ENCODE measurements around the gene CTNNA3. TPM values are rescaled to one million over a fixed set of nuclear protein-coding genes. Genes with fewer than 3 reads are reported as not detected.

The CTNNA3 gene
- total RNA-seq, 2 donors from 2014 or later, result 3.2 to 7.2 TPM

DNA sequence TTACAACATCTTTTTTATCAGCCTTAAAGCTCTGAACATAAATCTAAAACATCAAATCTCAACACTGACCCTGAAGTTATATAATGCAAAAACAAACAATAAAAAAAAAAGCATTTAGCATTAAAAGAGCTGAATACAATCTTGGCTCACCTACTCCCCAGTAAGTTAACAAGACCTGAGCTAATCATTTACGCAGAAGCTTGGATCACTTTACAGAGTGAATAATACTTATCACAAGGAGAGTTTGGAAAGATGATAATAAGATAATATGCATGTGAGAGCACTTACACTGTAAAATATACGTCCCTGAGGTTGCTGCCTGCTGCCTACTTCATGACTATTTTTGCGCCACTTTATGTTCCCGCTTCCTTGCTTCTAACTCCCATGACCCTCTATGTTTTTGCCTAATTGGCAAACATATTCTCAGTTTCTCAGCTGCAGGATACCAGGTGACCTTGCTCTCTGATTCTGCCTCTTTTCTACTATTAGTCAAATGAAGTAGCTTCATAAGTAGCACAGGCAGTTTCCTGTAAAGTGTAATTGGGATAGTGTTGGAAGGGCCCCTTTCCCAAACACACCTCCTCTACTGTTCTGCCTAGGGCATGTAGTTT, 436.6 kb downstream of the CTNNA3 start:
- Histone ChIP-seq H3K36me3 (ENCODE audit: control insufficient read depth, insufficient read depth, low read length) (no peaks in the 10 kb centered on the region), H3K4me3 (ENCODE audit: low read length) (peak overlapping the region; percentile 42), H3K9me3 (ENCODE audit: control insufficient read depth, low read length) (no peaks in the 10 kb centered on the region), H3K27ac (ENCODE audit: low read depth, low read length) (no peak overlapping the region), H3K4me1 (ENCODE audit: control insufficient read depth, insufficient read depth, low read length) (peaks cover 3% of the 10 kb centered on the region), H3K27me3 (ENCODE audit: control insufficient read depth, insufficient read depth, low read length, poor library complexity, severe bottlenecking) (no peaks in the 10 kb centered on the region), H3K9ac (ENCODE audit: extremely low read depth, low read length, poor library complexity, severe bottlenecking) (no peak overlapping the region)
- H3K4me3 Mint-ChIP-seq, result no peak overlapping the region
- 86 to 87% methylated on average over 3 to 4 of the region's 4 CpGs for WGBS, 2 experiments (ENCODE audit: insufficient coverage in 1 of 2, insufficient read length in 1 of 2)
- TF ChIP-seq, protein P1, sequence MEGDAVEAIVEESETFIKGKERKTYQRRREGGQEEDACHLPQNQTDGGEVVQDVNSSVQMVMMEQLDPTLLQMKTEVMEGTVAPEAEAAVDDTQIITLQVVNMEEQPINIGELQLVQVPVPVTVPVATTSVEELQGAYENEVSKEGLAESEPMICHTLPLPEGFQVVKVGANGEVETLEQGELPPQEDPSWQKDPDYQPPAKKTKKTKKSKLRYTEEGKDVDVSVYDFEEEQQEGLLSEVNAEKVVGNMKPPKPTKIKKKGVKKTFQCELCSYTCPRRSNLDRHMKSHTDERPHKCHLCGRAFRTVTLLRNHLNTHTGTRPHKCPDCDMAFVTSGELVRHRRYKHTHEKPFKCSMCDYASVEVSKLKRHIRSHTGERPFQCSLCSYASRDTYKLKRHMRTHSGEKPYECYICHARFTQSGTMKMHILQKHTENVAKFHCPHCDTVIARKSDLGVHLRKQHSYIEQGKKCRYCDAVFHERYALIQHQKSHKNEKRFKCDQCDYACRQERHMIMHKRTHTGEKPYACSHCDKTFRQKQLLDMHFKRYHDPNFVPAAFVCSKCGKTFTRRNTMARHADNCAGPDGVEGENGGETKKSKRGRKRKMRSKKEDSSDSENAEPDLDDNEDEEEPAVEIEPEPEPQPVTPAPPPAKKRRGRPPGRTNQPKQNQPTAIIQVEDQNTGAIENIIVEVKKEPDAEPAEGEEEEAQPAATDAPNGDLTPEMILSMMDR (conservative IDR thresholded peaks at IDR 0.05), result no peak
- DNase-seq, result no peak
- H3K4me1 Mint-ChIP-seq, result peaks cover 11% of the 10 kb centered on the region
- no peaks in the 10 kb centered on the region for H3K27me3 Mint-ChIP-seq (ENCODE audit: insufficient read depth)
- no peaks in the 10 kb centered on the region for H3K36me3 Mint-ChIP-seq (ENCODE audit: low read depth)
- no peak overlapping the region for H3K27ac Mint-ChIP-seq
- H3K9me3 Mint-ChIP-seq, result no peaks in the 10 kb centered on the region

DNA sequence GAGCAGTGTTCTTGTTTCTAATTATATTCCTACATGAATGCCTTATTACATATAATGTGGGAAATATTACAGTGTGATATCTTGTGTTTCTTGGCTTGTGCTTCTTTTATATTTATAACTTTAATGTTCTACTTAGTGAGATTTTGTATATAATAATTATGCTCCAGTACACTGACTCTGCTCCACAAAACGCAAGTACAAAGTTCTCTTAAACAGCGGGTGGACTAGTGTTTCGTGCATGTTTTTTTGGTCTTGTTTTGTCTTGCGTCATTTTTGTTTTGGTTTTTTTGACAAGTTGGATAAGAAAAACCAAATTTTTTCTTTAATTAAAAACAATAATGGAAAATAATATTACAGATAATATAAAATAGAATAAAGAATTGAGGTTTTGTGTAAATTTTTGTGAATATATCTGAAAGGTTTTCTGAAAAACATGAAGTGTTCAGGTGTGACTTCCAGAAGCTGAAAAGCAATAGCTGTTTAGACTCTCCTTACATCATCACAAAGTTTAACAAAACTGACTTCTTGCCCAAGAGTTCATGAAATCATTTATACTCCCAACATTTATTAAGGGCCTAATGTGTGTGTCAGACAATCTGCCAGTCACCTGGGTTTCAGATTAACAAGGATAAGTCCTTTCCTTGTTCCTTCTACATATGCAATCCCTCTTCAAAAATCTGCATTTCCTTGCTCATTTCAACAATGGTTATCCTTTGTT, 438.4 kb downstream of the CTNNA3 start:
- Histone ChIP-seq H3K9me3 (ENCODE audit: control insufficient read depth, low read length) (no peaks in the 10 kb centered on the region), H3K4me1 (ENCODE audit: control insufficient read depth, insufficient read depth, low read length) (peaks cover 3% of the 10 kb centered on the region), H3K9ac (ENCODE audit: extremely low read depth, low read length, poor library complexity, severe bottlenecking) (no peak overlapping the region), H3K36me3 (ENCODE audit: control insufficient read depth, insufficient read depth, low read length) (no peaks in the 10 kb centered on the region), H3K27me3 (ENCODE audit: control insufficient read depth, insufficient read depth, low read length, poor library complexity, severe bottlenecking) (no peaks in the 10 kb centered on the region), H3K4me3 (ENCODE audit: low read length) (no peak overlapping the region), H3K27ac (ENCODE audit: low read depth, low read length) (no peak overlapping the region)
- TF ChIP-seq, protein P1 (conservative IDR thresholded peaks at IDR 0.05), result no peak
- no peak for DNase-seq
- Mint-ChIP-seq H3K9me3 (no peaks in the 10 kb centered on the region), H3K4me3 (no peak overlapping the region), H3K27me3 (ENCODE audit: insufficient read depth) (no peaks in the 10 kb centered on the region), H3K4me1 (peaks cover 11% of the 10 kb centered on the region), H3K36me3 (ENCODE audit: low read depth) (no peaks in the 10 kb centered on the region), H3K27ac (no peak overlapping the region)
- WGBS, 2 experiments (ENCODE audit: insufficient coverage in 1 of 2, insufficient read length in 1 of 2), result 100% methylated on average over 4 of the region's 4 CpGs; no CpG with 5 or more reads in 1 of the 2 experiments

DNA sequence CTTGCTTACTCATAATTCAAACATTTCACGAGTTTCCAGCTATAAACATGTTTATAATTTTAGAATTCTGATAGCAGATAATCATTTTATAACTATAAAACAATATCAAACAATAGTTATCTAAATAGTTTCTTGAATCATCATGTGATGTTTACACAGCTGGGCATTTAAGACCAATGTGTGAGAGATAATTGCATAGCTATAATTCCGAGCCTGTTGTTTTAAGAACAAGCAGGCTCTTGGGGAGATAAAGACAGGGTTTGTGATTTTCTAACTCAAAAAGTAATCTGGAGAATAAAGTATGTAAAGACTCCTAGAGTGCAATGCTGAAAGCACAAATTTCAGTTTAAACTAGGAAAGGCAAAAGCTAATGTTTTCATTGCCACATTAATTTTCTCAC, 439.0 kb downstream of the CTNNA3 start:
- Histone ChIP-seq H3K27me3 (ENCODE audit: control insufficient read depth, insufficient read depth, low read length, poor library complexity, severe bottlenecking) (no peaks in the 10 kb centered on the region), H3K36me3 (ENCODE audit: control insufficient read depth, insufficient read depth, low read length) (no peaks in the 10 kb centered on the region), H3K9me3 (ENCODE audit: control insufficient read depth, low read length) (no peaks in the 10 kb centered on the region), H3K27ac (ENCODE audit: low read depth, low read length) (no peak overlapping the region), H3K9ac (ENCODE audit: extremely low read depth, low read length, poor library complexity, severe bottlenecking) (no peak overlapping the region), H3K4me1 (ENCODE audit: control insufficient read depth, insufficient read depth, low read length) (peaks cover 3% of the 10 kb centered on the region), H3K4me3 (ENCODE audit: low read length) (no peak overlapping the region)
- Mint-ChIP-seq H3K27me3 (ENCODE audit: insufficient read depth) (no peaks in the 10 kb centered on the region), H3K9me3 (no peaks in the 10 kb centered on the region), H3K4me1 (peaks cover 11% of the 10 kb centered on the region), H3K27ac (no peak overlapping the region), H3K36me3 (ENCODE audit: low read depth) (no peaks in the 10 kb centered on the region), H3K4me3 (no peak overlapping the region)
- WGBS, 2 experiments (ENCODE audit: insufficient coverage in 1 of 2, insufficient read length in 1 of 2), result 44 to 67% methylated on average over 1 of the region's 2 CpGs
- no peak for DNase-seq
- TF ChIP-seq, protein P1 (conservative IDR thresholded peaks at IDR 0.05), result no peak
